NK-92 (cell line): ENCODE data around the gene NOS2.
"Not testable (repeated sequence)": the region's sequence is repeated elsewhere in the genome, so short reads cannot be mapped to it uniquely, and the experiment has no call there.

Experiments used
- DNase-seq: peaks from one replicate; lab custom pipeline; 2025; ENCODE audit not compliant: unreplicated experiment; lab: John Stamatoyannopoulos, UW

NOS2 gene

GRCh38 chr17:27800522-27800921 lies at the start of gene NOS2:
Gene NOS2 (minus strand): TSS chr17:27800529. CDS start chr17:27798809, 1,720 bp downstream.
- no peak for DNase-seq

GRCh38 chr17:27849474-27850185 lies 49.3 kb upstream of the NOS2 start:
- no peak for DNase-seq

- DNase-seq = no peak
These were observed 48.6 kb upstream of the NOS2 start for GRCh38 chr17:27848931-27849330.

DNA sequence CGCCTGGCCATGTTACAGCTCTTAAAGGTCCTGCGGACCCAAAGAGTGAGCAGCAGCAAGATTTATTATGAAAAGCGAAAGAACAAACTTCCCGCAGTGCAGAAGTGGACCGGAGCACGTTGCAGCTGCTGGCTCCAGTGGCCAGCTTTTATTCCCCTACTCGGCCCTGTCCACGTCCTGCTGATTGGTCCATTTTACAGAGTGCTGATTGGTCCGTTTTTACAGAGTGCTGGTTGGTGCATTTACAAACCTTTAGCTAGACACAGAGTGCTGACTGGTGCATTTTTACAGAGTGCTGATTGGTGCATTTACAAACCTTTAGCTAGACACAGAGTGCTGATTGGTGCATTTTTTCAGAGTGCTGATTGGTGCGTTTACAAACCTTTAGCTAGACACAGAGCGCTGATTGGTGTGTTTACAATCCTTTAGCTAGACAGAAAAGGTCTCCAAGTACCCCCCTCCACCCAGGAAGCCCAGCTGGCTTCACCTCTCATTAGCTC lies 46.5 kb upstream of the NOS2 start:
- DNase-seq = not testable (repeated sequence)

GRCh38 chr17:27846042-27846655 lies 45.8 kb upstream of the NOS2 start:
- DNase-seq = no peak

DNA sequence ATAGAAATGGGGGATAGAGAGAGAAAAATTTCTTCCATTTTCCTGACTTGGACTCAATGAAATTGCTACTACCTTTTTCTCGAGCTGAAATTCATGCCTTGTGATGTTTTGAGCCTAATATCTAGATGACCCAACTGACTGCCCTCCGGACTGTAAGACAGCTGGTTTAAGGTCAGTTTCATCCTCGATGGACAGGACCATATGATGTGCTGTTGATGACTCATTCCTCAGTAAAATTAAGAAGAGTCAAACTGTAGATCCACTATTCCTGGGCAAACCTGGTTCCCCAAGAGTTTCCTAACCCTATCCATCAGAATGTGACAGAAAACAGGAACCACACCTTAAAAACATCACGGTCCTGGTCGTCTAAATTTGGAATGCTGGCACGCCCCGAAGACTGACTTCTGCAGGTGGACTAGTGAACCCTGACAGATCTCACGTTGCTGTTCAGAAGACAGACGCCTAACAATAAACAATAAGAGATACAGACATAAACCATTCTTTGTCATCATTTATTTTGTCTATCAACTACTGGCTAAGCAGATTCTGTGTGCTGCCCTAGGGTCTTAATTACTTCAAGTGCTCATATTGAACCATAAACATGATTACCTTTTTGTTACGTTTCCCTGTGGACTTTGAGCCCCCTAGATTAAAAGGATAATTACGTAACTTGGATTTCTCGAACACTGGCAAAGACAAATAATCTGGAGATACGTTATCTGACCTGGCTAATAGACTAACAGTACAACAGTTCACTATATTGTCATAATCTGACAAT lies 45.1 kb upstream of the NOS2 start:
- DNase-seq = no peak

- DNase-seq = no peak
These were observed 40.4 kb upstream of the NOS2 start for GRCh38 chr17:27840688-27841087.

DNA sequence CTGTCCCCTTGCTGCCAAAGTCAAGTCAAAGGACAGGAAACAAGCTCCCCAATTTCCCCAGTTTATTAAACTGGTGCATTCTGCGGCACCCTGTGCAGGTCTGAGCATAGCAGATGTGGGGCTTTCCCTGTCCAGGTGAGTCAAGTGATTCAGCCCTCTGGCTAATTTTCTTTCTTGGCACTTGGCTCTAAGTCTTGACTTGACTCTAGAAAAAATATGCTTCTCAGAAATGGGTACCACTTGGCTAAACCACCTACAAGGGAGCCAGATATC lies 40.0 kb upstream of the NOS2 start:
- DNase-seq = not testable (repeated sequence)

GRCh38 chr17:27839571-27840405 lies 39.5 kb upstream of the NOS2 start:
- not testable (repeated sequence) for DNase-seq

- not testable (repeated sequence) for DNase-seq
These were observed 38.3 kb upstream of the NOS2 start for GRCh38 chr17:27838607-27839006.

GRCh38 chr17:27837769-27838168 lies 37.4 kb upstream of the NOS2 start:
- not testable (repeated sequence) for DNase-seq

DNA sequence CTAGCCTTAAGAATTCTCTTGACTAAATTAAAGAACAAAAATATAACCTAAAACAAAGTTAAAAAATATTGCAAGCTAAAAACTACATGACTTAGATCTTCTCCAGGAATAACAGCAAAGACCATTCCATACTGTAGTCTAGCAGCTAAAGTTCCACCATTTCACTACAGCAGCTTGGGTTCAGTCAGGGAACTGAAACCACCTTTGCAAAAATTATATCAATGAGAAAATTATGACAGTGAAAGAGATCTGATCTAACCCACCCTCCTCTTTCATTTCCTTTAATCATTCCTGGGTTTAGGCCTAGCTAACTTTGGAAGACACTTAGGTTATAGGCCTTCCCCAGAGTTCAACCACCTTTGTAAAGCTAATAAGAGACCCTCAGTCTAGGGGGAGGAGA lies 36.3 kb upstream of the NOS2 start:
- no peak for DNase-seq

DNA sequence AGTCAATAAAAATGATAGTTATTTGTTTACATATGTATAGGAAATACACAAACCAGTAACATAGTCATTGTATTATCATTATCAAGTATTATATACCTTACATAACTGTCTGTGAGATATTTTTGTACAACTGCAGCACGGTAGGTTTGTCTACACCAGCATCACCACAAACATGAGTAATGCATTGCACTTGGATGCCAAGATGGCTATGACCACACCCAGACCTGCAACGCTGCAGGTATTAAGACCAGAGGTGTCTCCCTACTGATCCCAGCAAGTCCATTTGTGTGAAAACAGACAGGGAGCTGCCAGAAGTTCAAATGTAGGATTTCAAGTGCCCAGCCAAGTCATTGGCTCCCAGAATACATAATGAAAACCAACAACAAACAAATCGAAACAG lies 34.2 kb upstream of the NOS2 start:
- DNase-seq = no peak

DNA sequence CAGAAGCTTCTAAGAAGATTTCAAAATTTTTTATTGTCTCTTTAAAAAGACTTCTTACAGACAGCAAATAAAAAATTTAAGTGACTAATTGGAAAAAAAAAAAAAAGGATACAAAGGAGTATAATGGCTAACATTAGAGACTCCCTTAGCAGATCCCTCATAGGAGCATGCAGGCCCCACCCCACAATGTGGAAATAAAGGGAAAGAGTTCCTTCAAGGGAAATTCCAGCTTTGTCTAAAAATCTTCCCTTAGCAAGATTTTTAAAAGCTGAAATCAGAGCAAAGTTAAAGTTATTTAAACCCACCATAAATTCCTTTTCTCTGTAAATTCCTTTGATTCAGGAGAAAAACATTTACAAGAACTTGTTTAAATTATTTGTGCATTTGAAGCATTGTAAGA lies 32.5 kb upstream of the NOS2 start:
- DNase-seq = no peak

- not testable (repeated sequence) for DNase-seq
These were observed 29.6 kb upstream of the NOS2 start for GRCh38 chr17:27829888-27830287.

GRCh38 chr17:27829143-27829711 lies 28.9 kb upstream of the NOS2 start:
- DNase-seq = not testable (repeated sequence)

DNA sequence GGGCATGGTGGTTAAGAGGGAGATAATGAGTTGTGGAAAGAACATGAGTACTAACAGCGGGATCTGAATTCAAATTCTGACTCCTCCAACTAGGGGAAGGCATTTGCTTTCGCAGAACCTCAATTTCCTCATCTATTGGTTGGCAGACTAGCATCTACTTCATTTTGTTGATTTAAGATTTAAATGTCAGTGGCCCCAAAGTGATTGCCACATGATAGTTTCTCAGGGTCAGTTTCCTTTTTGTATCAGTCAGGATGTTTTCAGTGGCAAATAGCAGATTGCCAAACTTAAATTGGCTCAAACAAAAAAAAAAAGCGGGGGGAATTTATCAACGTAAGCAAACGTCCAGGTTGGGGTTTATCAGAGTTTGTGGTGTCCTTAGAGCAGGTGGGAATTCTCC lies 25.1 kb upstream of the NOS2 start:
- DNase-seq = no peak

DNA sequence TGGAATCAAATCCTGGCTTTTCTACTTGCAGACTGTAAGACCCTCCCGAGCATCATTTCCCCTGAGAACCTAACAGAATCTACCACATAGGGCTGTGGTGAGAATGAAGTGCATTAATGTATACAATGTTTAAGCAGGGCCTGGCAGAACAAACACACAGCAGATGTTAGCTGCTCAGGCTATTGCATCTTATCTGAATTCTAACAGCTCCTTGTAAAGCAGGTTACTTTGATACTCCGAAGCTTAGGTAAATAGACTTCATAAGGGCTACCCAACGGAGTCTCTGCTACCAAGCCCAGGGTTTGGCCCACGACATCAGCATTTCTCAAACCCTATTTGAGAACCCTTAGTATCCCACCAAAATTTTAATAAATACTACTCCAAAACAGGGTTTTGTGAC lies 24.4 kb upstream of the NOS2 start:
- DNase-seq = no peak

- no peak for DNase-seq
These were observed 23.9 kb upstream of the NOS2 start for GRCh38 chr17:27824176-27824715.

- not testable (repeated sequence) for DNase-seq
These were observed 21.8 kb upstream of the NOS2 start for GRCh38 chr17:27822108-27822507.

DNA sequence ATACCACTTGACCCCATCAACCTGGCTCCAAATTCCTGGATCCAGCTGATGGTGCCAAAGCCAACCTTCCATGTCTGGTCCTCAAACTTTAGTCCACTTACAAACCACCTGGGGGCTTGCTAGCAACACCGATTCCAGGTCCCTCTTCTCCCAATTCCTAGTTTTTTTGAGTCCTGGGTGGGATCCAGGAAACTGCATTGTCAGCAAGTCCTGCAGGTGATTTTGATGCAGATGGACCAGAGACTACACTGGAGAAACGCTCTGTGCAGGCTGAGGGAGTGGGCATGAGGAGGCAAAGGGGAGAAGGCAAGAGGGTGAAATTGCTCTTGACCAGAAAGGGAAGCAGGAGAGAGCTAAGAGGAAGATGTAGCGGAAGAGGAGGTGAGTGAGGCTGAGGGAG lies 21.0 kb upstream of the NOS2 start:
- no peak for DNase-seq
